ENCODE measurements around the gene SUN2.

- TF ChIP-seq CTCF (IDR thresholded peaks at IDR 0.05) (no peak), EZH2 (IDR thresholded peaks at IDR 0.05; ENCODE audit: borderline replicate concordance, insufficient read depth, low read depth, low read length, poor library complexity, severe bottlenecking) (no peak)
These were observed 24.1 kb downstream of the SUN2 start for GRCh38 chr22:38731703-38732161.

All from B cell (primary cell).